Measurements from ENCODE around the gene LTB.

DNA sequence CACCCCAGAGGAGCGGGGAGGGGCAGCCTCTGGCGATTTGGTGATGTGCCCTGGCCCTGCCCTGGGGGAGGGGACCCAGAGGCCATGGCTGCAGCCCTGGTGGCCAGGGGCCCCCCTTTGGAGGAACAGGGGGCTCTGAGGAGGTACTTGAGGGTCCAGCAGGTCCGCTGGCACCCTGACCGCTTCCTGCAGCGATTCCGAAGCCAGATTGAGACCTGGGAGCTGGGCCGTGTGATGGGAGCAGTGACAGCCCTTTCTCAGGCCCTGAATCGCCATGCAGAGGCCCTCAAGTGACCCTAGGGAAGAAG is 24.0 kb downstream of the LTB start:
- TF ChIP-seq, protein P1, sequence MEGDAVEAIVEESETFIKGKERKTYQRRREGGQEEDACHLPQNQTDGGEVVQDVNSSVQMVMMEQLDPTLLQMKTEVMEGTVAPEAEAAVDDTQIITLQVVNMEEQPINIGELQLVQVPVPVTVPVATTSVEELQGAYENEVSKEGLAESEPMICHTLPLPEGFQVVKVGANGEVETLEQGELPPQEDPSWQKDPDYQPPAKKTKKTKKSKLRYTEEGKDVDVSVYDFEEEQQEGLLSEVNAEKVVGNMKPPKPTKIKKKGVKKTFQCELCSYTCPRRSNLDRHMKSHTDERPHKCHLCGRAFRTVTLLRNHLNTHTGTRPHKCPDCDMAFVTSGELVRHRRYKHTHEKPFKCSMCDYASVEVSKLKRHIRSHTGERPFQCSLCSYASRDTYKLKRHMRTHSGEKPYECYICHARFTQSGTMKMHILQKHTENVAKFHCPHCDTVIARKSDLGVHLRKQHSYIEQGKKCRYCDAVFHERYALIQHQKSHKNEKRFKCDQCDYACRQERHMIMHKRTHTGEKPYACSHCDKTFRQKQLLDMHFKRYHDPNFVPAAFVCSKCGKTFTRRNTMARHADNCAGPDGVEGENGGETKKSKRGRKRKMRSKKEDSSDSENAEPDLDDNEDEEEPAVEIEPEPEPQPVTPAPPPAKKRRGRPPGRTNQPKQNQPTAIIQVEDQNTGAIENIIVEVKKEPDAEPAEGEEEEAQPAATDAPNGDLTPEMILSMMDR (IDR thresholded peaks at IDR 0.05; ENCODE audit: extremely low read depth in 1 of 2, insufficient read depth in 1 of 2, low read depth in 1 of 2, low read length in 2 of 2): no peak
- TF ChIP-seq POLR2AphosphoS5 (IDR thresholded peaks at IDR 0.05; ENCODE audit: insufficient read depth, low read depth, low read length) (no peak), POLR2A (IDR thresholded peaks at IDR 0.05; ENCODE audit: low read depth, low read length) (no peak), MAX (IDR thresholded peaks at IDR 0.05; ENCODE audit: insufficient read depth, insufficient read length) (no peak), EZH2 (IDR thresholded peaks at IDR 0.05; ENCODE audit: borderline replicate concordance, low read depth, low read length, severe bottlenecking) (no peak), GATA2 (IDR thresholded peaks at IDR 0.05; ENCODE audit: insufficient read depth, insufficient read length, low read depth, low read length) (no peak), MYC (IDR thresholded peaks at IDR 0.05; ENCODE audit: low read depth, low read length) (no peak), JUN (IDR thresholded peaks at IDR 0.05; ENCODE audit: borderline replicate concordance, insufficient read depth, insufficient read length, low read depth) (no peak)
